Prostate gland (tissue), 2 donors: ENCODE results near the gene CD164.

Source experiments
- POLR2A ChIP-seq: fragments of 450-650 bp; IDR thresholded peaks from one replicate; pipeline ENCODE4 v1.6.1; 2016; ENCODE audit warnings: antibody characterized with exemption, mild to moderate bottlenecking
- POLR2AphosphoS5 ChIP-seq: sonication (generic); formaldehyde crosslinking; IDR thresholded peaks from one replicate; pipeline ENCODE4 v1.6.1; 2017; ENCODE audit warnings: antibody characterized with exemption
- TF ChIP-seq, protein P1 (sequence below), 4 experiments: fragments of 200-600 bp in 2 of 4; fragments of 450-650 bp in 2 of 4; sonication (generic) in 2 of 4; IDR thresholded peaks; 1 replicate in 3 of 4; 2 replicates in 1 of 4; pipeline ENCODE4 v1.5.1; 2016 to 2019; ENCODE audit warnings: antibody characterized with exemption in 4 of 4, mild to moderate bottlenecking in 2 of 4, moderate library complexity in 2 of 4

DNA sequence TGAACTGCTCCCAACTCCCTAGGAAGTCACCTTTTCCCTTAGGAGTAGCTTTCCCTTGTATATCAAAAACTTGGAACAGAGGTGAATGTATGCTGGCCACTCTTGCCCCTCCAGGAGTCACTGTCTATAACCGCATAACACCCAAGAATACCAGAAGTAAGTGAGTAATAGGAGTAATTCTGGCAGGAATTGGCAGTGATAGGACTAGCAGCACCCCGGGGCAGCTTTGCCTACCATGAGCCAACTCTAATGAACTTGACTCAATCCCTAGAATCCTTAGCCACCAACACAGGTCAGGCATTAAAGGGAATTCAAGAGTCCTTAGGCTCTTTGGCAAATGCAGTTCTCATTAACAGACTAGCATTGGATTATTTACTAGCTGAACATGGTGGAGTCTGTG lies 28.8 kb upstream of the CD164 start:
- TF ChIP-seq, protein P1, sequence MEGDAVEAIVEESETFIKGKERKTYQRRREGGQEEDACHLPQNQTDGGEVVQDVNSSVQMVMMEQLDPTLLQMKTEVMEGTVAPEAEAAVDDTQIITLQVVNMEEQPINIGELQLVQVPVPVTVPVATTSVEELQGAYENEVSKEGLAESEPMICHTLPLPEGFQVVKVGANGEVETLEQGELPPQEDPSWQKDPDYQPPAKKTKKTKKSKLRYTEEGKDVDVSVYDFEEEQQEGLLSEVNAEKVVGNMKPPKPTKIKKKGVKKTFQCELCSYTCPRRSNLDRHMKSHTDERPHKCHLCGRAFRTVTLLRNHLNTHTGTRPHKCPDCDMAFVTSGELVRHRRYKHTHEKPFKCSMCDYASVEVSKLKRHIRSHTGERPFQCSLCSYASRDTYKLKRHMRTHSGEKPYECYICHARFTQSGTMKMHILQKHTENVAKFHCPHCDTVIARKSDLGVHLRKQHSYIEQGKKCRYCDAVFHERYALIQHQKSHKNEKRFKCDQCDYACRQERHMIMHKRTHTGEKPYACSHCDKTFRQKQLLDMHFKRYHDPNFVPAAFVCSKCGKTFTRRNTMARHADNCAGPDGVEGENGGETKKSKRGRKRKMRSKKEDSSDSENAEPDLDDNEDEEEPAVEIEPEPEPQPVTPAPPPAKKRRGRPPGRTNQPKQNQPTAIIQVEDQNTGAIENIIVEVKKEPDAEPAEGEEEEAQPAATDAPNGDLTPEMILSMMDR (IDR thresholded peaks at IDR 0.05): no peak
- no peak for TF ChIP-seq POLR2A
- no peak for TF ChIP-seq POLR2AphosphoS5
